Mesenchymal stem cell (in vitro differentiated cells and primary cell): ENCODE data around the gene CCDC137.

Experiments used
- DNase-seq: peaks from one replicate; pipeline ENCODE4 v3.0.0-alpha.2; 2013
- H2AFZ ChIP-seq: one replicate; pipeline ENCODE4 v1.6.1; 2013; ENCODE audit warnings: low read depth, mild to moderate bottlenecking, control low read depth, inconsistent platforms, low read length, moderate library complexity
- H2AK5ac ChIP-seq: 2 replicates; pipeline ENCODE4 v1.6.1; 2013; ENCODE audit warnings: low read length, moderate library complexity, mild to moderate bottlenecking, inconsistent platforms; ENCODE audit not compliant: severe bottlenecking
- H2BK120ac ChIP-seq: one replicate; pipeline ENCODE4 v1.6.1; 2013; ENCODE audit warnings: low read depth, mild to moderate bottlenecking, inconsistent platforms, low read length, moderate library complexity
- H2BK12ac ChIP-seq, 2 experiments: one replicate each; pipeline ENCODE4 v1.6.1; 2013; ENCODE audit warnings: inconsistent platforms in 2 of 2, low read length in 2 of 2, mild to moderate bottlenecking in 2 of 2, moderate library complexity in 2 of 2, control low read depth in 1 of 2
- H2BK15ac ChIP-seq: one replicate; pipeline ENCODE4 v1.6.1; 2013; ENCODE audit warnings: mild to moderate bottlenecking, low read depth, inconsistent platforms; ENCODE audit not compliant: poor library complexity, severe bottlenecking
- H2BK5ac ChIP-seq: 2 replicates; pipeline ENCODE4 v1.6.1; 2013; ENCODE audit warnings: low read depth, mild to moderate bottlenecking, low read length, control low read depth, inconsistent platforms; ENCODE audit not compliant: poor library complexity, severe bottlenecking
- H3K14ac ChIP-seq, 2 experiments: one replicate each; pipeline ENCODE4 v1.6.1; 2013; ENCODE audit warnings: inconsistent platforms in 2 of 2, low read length in 2 of 2, control low read depth in 1 of 2, mild to moderate bottlenecking in 1 of 2, moderate library complexity in 1 of 2
- H3K18ac ChIP-seq, 2 experiments: one replicate each; pipeline ENCODE4 v1.6.1; 2013; ENCODE audit warnings: inconsistent platforms in 2 of 2, low read length in 2 of 2, control low read depth in 1 of 2, low read depth in 1 of 2, mild to moderate bottlenecking in 1 of 2
- H3K23ac ChIP-seq, 2 experiments: one replicate each; pipeline ENCODE4 v1.6.1; 2013; ENCODE audit warnings: inconsistent platforms in 2 of 2, low read length in 2 of 2, mild to moderate bottlenecking in 2 of 2, moderate library complexity in 2 of 2, control low read depth in 1 of 2
- H3K27ac ChIP-seq: 2 replicates; pipeline ENCODE4 v1.5.1; 2013; ENCODE audit warnings: mild to moderate bottlenecking, moderate library complexity, low read length, control low read depth, inconsistent platforms; ENCODE audit not compliant: poor library complexity, severe bottlenecking
- H3K27me3 ChIP-seq, 2 experiments: 2 replicates each; pipeline versions ENCODE4 v1.6.1 to v1.7.0; 2013; ENCODE audit warnings: low read length in 2 of 2, mild to moderate bottlenecking in 2 of 2, moderate library complexity in 2 of 2, control low read depth in 1 of 2, inconsistent platforms in 1 of 2; ENCODE audit not compliant: control insufficient read depth in 1 of 2, insufficient read depth in 1 of 2
- H3K36me3 ChIP-seq, 2 experiments: 2 replicates each; pipeline versions ENCODE4 v1.6.1 to v1.7.0; 2013; ENCODE audit warnings: low read length in 2 of 2, control low read depth in 1 of 2, inconsistent platforms in 1 of 2, low read depth in 1 of 2, mild to moderate bottlenecking in 1 of 2; ENCODE audit not compliant: insufficient read depth in 2 of 2, control insufficient read depth in 1 of 2
- H3K4ac ChIP-seq, 2 experiments: one replicate each; pipeline ENCODE4 v1.6.1; 2013; ENCODE audit warnings: inconsistent platforms in 2 of 2, low read length in 2 of 2, mild to moderate bottlenecking in 2 of 2, moderate library complexity in 2 of 2, control low read depth in 1 of 2, low read depth in 1 of 2
- H3K4me1 ChIP-seq: 2 replicates; pipeline ENCODE4 v1.6.1; 2013; ENCODE audit warnings: low read depth, low read length, control low read depth; ENCODE audit not compliant: control insufficient read depth, insufficient read depth
- H3K4me2 ChIP-seq: 2 replicates; pipeline ENCODE4 v1.6.1; 2013; ENCODE audit warnings: low read length, mild to moderate bottlenecking, inconsistent platforms; ENCODE audit not compliant: poor library complexity, severe bottlenecking
- H3K4me3 ChIP-seq, 2 experiments: 2 replicates each; pipeline versions ENCODE4 v1.5.1 to v1.7.0; 2013; ENCODE audit warnings: low read length in 2 of 2, mild to moderate bottlenecking in 2 of 2, control low read depth in 1 of 2, low read depth in 1 of 2; ENCODE audit not compliant: insufficient read depth in 1 of 2
- H3K79me1 ChIP-seq: replicated peaks from 2 replicates; pipeline ENCODE4 v1.6.1; 2013; ENCODE audit warnings: mild to moderate bottlenecking, control low read depth, low read length, inconsistent platforms; ENCODE audit not compliant: poor library complexity, severe bottlenecking
- H3K9ac ChIP-seq: 2 replicates; pipeline ENCODE4 v1.7.0; 2013; ENCODE audit warnings: mild to moderate bottlenecking, low read length, moderate library complexity
- H3K9me3 ChIP-seq: 2 replicates; pipeline ENCODE4 v1.7.0; 2013; ENCODE audit warnings: mild to moderate bottlenecking, low read length; ENCODE audit not compliant: control insufficient read depth
- H4K8ac ChIP-seq: one replicate; pipeline ENCODE4 v1.6.1; 2013; ENCODE audit warnings: inconsistent platforms, mild to moderate bottlenecking, low read length, moderate library complexity
- H4K91ac ChIP-seq: one replicate; pipeline ENCODE4 v1.6.1; 2013; ENCODE audit warnings: mild to moderate bottlenecking, low read length, inconsistent platforms
- WGBS: methylation state at CpG from one replicate; pipeline ENCODE4 v1.1.7; 2013; ENCODE audit warnings: mixed read lengths; 5-methylcytosine and 5-hydroxymethylcytosine counted together

Gene CCDC137

GRCh38 chr17:81700353-81701287, 34.1 kb downstream of the CCDC137 start:
- Histone ChIP-seq H3K4me2 (no peak overlapping the region), H3K27me3 (no peaks in the 10 kb centered on the region), H3K14ac (no peak overlapping the region), H3K4ac (no peak overlapping the region), H2BK120ac (no peak overlapping the region), H2AFZ (no peak overlapping the region), H2BK12ac (peak overlapping the region in 1 of 2 experiments; percentile 23), H3K36me3 (peaks cover 66 to 70% of the 10 kb centered on the region in 2 experiments), H3K23ac (no peak overlapping the region), H4K8ac (peak overlapping the region; percentile 42), H3K27ac (no peak overlapping the region), H2AK5ac (no peak overlapping the region), H3K9me3 (no peaks in the 10 kb centered on the region), H3K18ac (no peak overlapping the region), H3K4me3 (peak overlapping the region in 1 of 2 experiments; percentile 97), H2BK15ac (no peak overlapping the region), H3K79me1 (peaks cover 16% of the 10 kb centered on the region), H3K4me1 (peaks cover 27% of the 10 kb centered on the region), H3K9ac (peak overlapping the region; percentile 99), H2BK5ac (no peak overlapping the region), H4K91ac (no peak overlapping the region)
- DNase-seq: no peak
- WGBS: 96% methylated on average over 25 of the region's 25 CpGs

- Histone ChIP-seq H3K4me3 (peak overlapping the region in 1 of 2 experiments; percentile 97), H2BK12ac (no peak overlapping the region), H3K4ac (no peak overlapping the region), H2BK120ac (no peak overlapping the region), H3K79me1 (peaks cover 13% of the 10 kb centered on the region), H3K23ac (no peak overlapping the region), H2AK5ac (no peak overlapping the region), H4K8ac (no peak overlapping the region), H3K27me3 (no peaks in the 10 kb centered on the region), H3K4me1 (peaks cover 27% of the 10 kb centered on the region), H3K4me2 (peak overlapping the region; percentile 43), H3K9ac (peak overlapping the region; percentile 99), H2BK15ac (no peak overlapping the region), H3K14ac (no peak overlapping the region), H3K27ac (no peak overlapping the region), H4K91ac (peak overlapping the region; percentile 21), H2AFZ (no peak overlapping the region), H3K9me3 (no peaks in the 10 kb centered on the region), H3K18ac (no peak overlapping the region), H3K36me3 (peaks cover 66 to 70% of the 10 kb centered on the region in 2 experiments), H2BK5ac (no peak overlapping the region)
- DNase-seq: peak; percentile 29
- 86% methylated on average over 23 of the region's 23 CpGs for WGBS
Measured at GRCh38 chr17:81701288-81702071, 34.9 kb downstream of the CCDC137 start.

GRCh38 chr17:81702934-81703746, 36.6 kb downstream of the CCDC137 start, which contains the start of gene MRPL12:
MRPL12 (plus strand) TSS chr17:81703367; CDS start chr17:81703502, 135 bp downstream.
- H2BK12ac ChIP-seq: no peak within 1 kb of the TSS
- H3K9ac ChIP-seq: peak within 1 kb of the TSS; percentile 99
- H3K4me2 ChIP-seq: peak within 1 kb of the TSS; percentile 88
- peak within 1 kb of the TSS; percentile 37 for H2AK5ac ChIP-seq
- H3K4me1 ChIP-seq: peaks cover 29% of the 10 kb centered on the region
- H2BK15ac ChIP-seq: peak within 1 kb of the TSS; percentile 95
- H3K23ac ChIP-seq: peak within 1 kb of the TSS; percentile 9 to 46
- peak within 1 kb of the TSS; percentile 73 to 88 for H3K4ac ChIP-seq
- H4K91ac ChIP-seq: peak within 1 kb of the TSS; percentile 70
- H3K27me3 ChIP-seq: no peaks in the 10 kb centered on the region
- H3K9me3 ChIP-seq: no peaks in the 10 kb centered on the region
- under 1% methylated on average over 102 of the region's 102 CpGs for WGBS
- peak within 1 kb of the TSS; percentile 62 for H2AFZ ChIP-seq
- peak within 1 kb of the TSS; percentile 62 for H2BK5ac ChIP-seq
- peak within 1 kb of the TSS; percentile 86 to 91 for H3K18ac ChIP-seq
- H3K14ac ChIP-seq: peak within 1 kb of the TSS; percentile 64 to 83
- H3K79me1 ChIP-seq: peaks cover 26% of the 10 kb centered on the region
- H4K8ac ChIP-seq: peak within 1 kb of the TSS; percentile 73
- H2BK120ac ChIP-seq: peak within 1 kb of the TSS; percentile 92
- peak; percentile 93 for DNase-seq
- peak within 1 kb of the TSS; percentile 76 for H3K27ac ChIP-seq
- H3K36me3 ChIP-seq: peaks cover 66 to 70% of the 10 kb centered on the region in 2 experiments
- H3K4me3 ChIP-seq: peak within 1 kb of the TSS; percentile 92 to 97
